HL-60 (cell line): ENCODE results near the gene NR0B2.

Experiments used
- CTCF ChIP-seq: IDR thresholded peaks from one replicate; pipeline ENCODE4 v1.5.1; 2011; ENCODE audit warnings: low read length, control low read depth, inconsistent platforms; ENCODE audit not compliant: insufficient read depth
- GABPA ChIP-seq: IDR thresholded peaks from 2 replicates; pipeline ENCODE4 v1.6.1; 2012; ENCODE audit warnings: low read depth
- POLR2AphosphoS5 ChIP-seq: IDR thresholded peaks from 2 replicates; pipeline ENCODE4 v1.6.1; 2012; ENCODE audit warnings: low read depth
- REST ChIP-seq: IDR thresholded peaks from 2 replicates; pipeline ENCODE4 v1.6.1; 2012; ENCODE audit warnings: low read depth; ENCODE audit not compliant: insufficient replicate concordance
- SPI1 ChIP-seq: IDR thresholded peaks from 2 replicates; pipeline ENCODE4 v1.6.1; 2012; ENCODE audit warnings: low read depth, mild to moderate bottlenecking, borderline replicate concordance

GRCh38 chr1:26950602-26951001 is 36.8 kb upstream of the NR0B2 start:
- no peak for TF ChIP-seq CTCF
- TF ChIP-seq REST: no peak
- TF ChIP-seq GABPA: no peak
- TF ChIP-seq POLR2AphosphoS5: no peak
- no peak for TF ChIP-seq SPI1
